ENCODE data around the gene ABTB2. TPM values are rescaled to one million over a fixed set of nuclear protein-coding genes. Genes with fewer than 3 reads are reported as not detected.

The ABTB2 gene
- total and polyA plus RNA-seq, 9 of the 15 experiments (the other 6 are each of a cell fraction or from before 2014, with no cell fraction given) = 0.03 to 0.18 (median 0.12) TPM; not detected in 2

DNA sequence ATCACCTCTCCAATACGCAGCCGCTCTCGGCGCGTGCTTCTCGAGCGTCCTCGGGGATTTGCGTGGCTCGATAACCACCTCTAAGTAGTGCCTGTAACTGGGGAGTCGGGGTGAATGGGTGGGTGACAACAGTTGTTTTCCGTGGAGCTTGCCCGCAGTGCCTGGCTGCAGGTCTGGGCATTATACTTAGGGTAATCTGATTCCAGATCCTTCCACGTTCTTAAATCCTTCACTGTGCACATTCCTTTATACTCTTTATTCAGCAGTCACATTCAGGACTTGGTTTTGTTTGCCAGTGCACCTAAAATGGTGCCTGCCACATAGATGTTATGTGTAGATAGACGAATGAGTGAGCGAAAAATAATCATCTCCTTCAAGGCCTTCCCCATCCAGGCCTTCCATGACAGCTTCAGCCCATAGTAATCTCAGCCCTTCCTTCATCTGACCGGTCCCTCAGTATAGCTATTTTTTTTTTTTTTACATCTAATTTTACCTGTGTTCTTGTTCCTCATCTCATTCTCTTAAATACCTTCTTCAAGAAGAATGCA, 251.8 kb downstream of the ABTB2 start (continued):
- peak; percentile 59 for TF ChIP-seq MAFG (tag; conservative IDR thresholded peaks at IDR 0.05)

DNA sequence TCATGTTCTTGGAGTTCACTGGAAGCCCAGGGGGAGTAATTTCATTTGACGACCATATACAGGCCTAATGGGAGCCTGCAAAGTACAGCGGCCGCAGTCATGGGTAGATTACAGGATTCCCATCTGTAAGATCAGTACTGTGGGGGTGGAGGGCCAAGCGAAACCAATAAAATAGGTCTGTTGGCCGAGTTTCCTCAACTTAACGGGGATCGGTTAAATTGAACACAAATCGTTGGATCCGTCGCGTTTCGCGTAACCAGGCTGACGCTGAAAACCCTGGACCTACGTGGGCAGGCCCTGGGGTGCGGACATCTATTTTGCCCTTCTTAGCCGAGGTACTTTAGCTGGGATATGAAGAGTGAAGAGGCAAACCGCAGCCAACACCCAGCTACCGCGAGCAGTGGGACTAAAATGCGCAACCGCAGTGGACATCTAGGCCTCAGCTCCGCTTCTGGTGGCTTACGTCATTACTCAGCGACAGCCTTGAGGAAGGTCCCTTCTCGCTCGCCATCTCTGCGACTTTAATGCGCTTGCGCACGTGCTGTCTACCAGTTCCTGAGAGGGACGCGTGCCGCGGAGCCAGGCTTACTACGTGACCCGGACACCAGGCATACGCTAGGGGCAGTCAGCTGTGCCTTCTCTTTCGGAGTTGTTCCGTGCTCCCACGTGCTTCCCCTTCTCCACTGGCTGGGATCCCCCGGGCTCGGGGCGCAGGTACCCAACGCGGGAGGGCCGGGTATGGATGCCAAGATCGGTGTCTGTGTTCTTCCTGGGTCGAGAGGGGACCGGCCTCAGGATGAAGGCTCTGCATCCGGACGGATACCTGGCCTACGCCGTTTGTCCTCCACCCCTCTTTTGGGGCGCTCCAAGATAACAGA, 252.5 kb downstream of the ABTB2 start, which contains the start of gene NAT10:
NAT10 (plus strand) TSS at position 551 of the 878 bp plus-strand sequence. CDS start 2,597 bp downstream, outside the sequence.
- POLR2A ChIA-PET = interaction anchor here (0.5 to 2.4 kb wide), 27 partner anchors 10 to 175 kb away, joined by 3 to 14 read pairs (median 4); partner anchors contain the start of gene CAPRIN1
- in situ Hi-C loops (cut with MboI) = no loop called here
- Histone ChIP-seq H3K4me3 (peak within 1 kb of the TSS; percentile 83), H3K9me1 (ENCODE audit: control insufficient read depth, insufficient read depth, low read length) (no peaks in the 10 kb centered on the region), H3K27me3 (ENCODE audit: control insufficient read depth in 2 of 2, insufficient read depth in 2 of 2, low read length in 2 of 2) (no peaks in the 10 kb centered on the region), H3K79me2 (ENCODE audit: control insufficient read depth, insufficient read depth, low read length) (peaks cover 50% of the 10 kb centered on the region), H3K36me3 (ENCODE audit: control insufficient read depth, insufficient read depth, low read length) (peaks cover 64% of the 10 kb centered on the region), H4K20me1 (replicated peaks; ENCODE audit: control insufficient read depth, insufficient read depth, low read length) (no peaks in the 10 kb centered on the region), H3K9me3 (replicated peaks; ENCODE audit: control insufficient read depth, insufficient read depth, low read depth, low read length) (no peaks in the 10 kb centered on the region), H3K27ac (ENCODE audit: extremely low read depth, low read depth, low read length) (peak within 1 kb of the TSS; percentile 98), H3K9ac (ENCODE audit: insufficient read depth in 1 of 2, low read depth in 2 of 2, low read length in 2 of 2) (peak within 1 kb of the TSS; percentile 92 to 93), H3K4me1 (replicated peaks in 1 of 2; ENCODE audit: control insufficient read depth in 2 of 2, insufficient read depth in 2 of 2, low read length in 2 of 2) (peaks cover 0 to 6% of the 10 kb centered on the region in 2 experiments; a peak in 3 of 5 replicates), H3K4me2 (ENCODE audit: insufficient read depth, low read length) (peak within 1 kb of the TSS; percentile 97), H2AFZ (ENCODE audit: low read depth, low read length) (peak within 1 kb of the TSS; percentile 96)
- DNase-seq (ENCODE audit: extremely low read depth in 1 of 4, low spot score in 3 of 4) (peak; percentile 91 to 99 (median 94)), ATAC-seq (peak; percentile 87), FAIRE-seq (peak; percentile 100)
- under 1% methylated on average over 55 of the region's 55 CpGs for WGBS (ENCODE audit: insufficient coverage, low coverage, missing lambda C conversion rate)
- CTCF ChIA-PET (ENCODE audit: low intra/inter-chr PET ratio) = no interaction called here
- intact Hi-C loops (cut with micrococcal nuclease) = loop anchor here (2.0 kb wide), 1 partner anchor 53 kb away; no protein-coding TSS in a partner anchor
- TSS peak; percentile 99 for BruUV-seq (replicated peaks)
- TF ChIP-seq, protein P1, sequence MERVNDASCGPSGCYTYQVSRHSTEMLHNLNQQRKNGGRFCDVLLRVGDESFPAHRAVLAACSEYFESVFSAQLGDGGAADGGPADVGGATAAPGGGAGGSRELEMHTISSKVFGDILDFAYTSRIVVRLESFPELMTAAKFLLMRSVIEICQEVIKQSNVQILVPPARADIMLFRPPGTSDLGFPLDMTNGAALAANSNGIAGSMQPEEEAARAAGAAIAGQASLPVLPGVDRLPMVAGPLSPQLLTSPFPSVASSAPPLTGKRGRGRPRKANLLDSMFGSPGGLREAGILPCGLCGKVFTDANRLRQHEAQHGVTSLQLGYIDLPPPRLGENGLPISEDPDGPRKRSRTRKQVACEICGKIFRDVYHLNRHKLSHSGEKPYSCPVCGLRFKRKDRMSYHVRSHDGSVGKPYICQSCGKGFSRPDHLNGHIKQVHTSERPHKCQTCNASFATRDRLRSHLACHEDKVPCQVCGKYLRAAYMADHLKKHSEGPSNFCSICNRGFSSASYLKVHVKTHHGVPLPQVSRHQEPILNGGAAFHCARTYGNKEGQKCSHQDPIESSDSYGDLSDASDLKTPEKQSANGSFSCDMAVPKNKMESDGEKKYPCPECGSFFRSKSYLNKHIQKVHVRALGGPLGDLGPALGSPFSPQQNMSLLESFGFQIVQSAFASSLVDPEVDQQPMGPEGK (CRISPR knock-in tag; IDR thresholded peaks at IDR 0.05; ENCODE audit: borderline replicate concordance) = no peak
- no peak for TF ChIP-seq WHSC1 (IDR thresholded peaks at IDR 0.05; ENCODE audit: low read length)
- peak; percentile 20; the same call in 1 of the 2 replicates for TF ChIP-seq ZFP30 (CRISPR knock-in tag; IDR thresholded peaks at IDR 0.05; ENCODE audit: borderline replicate concordance)
- no peak for TF ChIP-seq MCM5 (IDR thresholded peaks at IDR 0.05; ENCODE audit: low read depth)
- TF ChIP-seq ETV6 (IDR thresholded peaks at IDR 0.05; ENCODE audit: borderline replicate concordance in 1 of 2, low read depth in 2 of 2, low read length in 1 of 2) = no peak
- no peak; the same call in 1 of the 2 replicates for TF ChIP-seq ETV6 (CRISPR knock-in tag; IDR thresholded peaks at IDR 0.05; ENCODE audit: borderline replicate concordance)
- no peak for TF ChIP-seq HEY1 (CRISPR knock-in tag; IDR thresholded peaks at IDR 0.05; ENCODE audit: borderline replicate concordance)
- TF ChIP-seq, protein P2, sequence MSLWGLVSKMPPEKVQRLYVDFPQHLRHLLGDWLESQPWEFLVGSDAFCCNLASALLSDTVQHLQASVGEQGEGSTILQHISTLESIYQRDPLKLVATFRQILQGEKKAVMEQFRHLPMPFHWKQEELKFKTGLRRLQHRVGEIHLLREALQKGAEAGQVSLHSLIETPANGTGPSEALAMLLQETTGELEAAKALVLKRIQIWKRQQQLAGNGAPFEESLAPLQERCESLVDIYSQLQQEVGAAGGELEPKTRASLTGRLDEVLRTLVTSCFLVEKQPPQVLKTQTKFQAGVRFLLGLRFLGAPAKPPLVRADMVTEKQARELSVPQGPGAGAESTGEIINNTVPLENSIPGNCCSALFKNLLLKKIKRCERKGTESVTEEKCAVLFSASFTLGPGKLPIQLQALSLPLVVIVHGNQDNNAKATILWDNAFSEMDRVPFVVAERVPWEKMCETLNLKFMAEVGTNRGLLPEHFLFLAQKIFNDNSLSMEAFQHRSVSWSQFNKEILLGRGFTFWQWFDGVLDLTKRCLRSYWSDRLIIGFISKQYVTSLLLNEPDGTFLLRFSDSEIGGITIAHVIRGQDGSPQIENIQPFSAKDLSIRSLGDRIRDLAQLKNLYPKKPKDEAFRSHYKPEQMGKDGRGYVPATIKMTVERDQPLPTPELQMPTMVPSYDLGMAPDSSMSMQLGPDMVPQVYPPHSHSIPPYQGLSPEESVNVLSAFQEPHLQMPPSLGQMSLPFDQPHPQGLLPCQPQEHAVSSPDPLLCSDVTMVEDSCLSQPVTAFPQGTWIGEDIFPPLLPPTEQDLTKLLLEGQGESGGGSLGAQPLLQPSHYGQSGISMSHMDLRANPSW (CRISPR knock-in tag; IDR thresholded peaks at IDR 0.05) = no peak
- 0 out of 2 replicates have a peak, but pooled peaks have one; percentile 65 for TF ChIP-seq CEBPG (CRISPR knock-in tag; IDR thresholded peaks at IDR 0.05)
- peak in 1 of 2 experiments; percentile 54; a peak in 1 of 4 replicates for TF ChIP-seq CEBPG (tag; conservative IDR thresholded peaks at IDR 0.05 in 1 of 2, IDR thresholded peaks at IDR 0.05 in 1 of 2)

All from K562 (cell line).